Activated effector memory CD4-positive, alpha-beta T cell treated with Interleukin-2 at 50 U/mL for 16 hours (primary cell): ENCODE data around the gene MLC1.

ENCODE experiments used
- DNase-seq: peaks from one replicate; pipeline ENCODE4 v3.0.0-alpha.2; 2020

MLC1 gene

GRCh38 chr22:50057278-50058060, 27.8 kb downstream of the MLC1 start:
- DNase-seq = no peak

GRCh38 chr22:50056214-50056972, 28.8 kb downstream of the MLC1 start:
- no peak for DNase-seq

- DNase-seq = no peak
Observed at GRCh38 chr22:50053861-50054260, 31.4 kb downstream of the MLC1 start.

- no peak for DNase-seq
Observed at GRCh38 chr22:50051930-50052329, 33.3 kb downstream of the MLC1 start.

GRCh38 chr22:50049299-50050195, 35.7 kb downstream of the MLC1 start:
- DNase-seq = no peak

- no peak for DNase-seq
Observed at GRCh38 chr22:50048836-50049235, 36.4 kb downstream of the MLC1 start.

- DNase-seq = no peak
Observed at GRCh38 chr22:50048061-50048765, 37.0 kb downstream of the MLC1 start.

GRCh38 chr22:50047346-50047745, 37.9 kb downstream of the MLC1 start:
- DNase-seq = no peak

- DNase-seq = no peak
Observed at GRCh38 chr22:50046481-50047245, 38.6 kb downstream of the MLC1 start.

GRCh38 chr22:50046019-50046415, 39.2 kb downstream of the MLC1 start:
- no peak for DNase-seq

GRCh38 chr22:50045211-50046018, 39.8 kb downstream of the MLC1 start:
- no peak for DNase-seq

GRCh38 chr22:50044485-50045118, 40.6 kb downstream of the MLC1 start:
- no peak for DNase-seq

GRCh38 chr22:50041361-50042065, 43.7 kb downstream of the MLC1 start:
- no peak for DNase-seq

GRCh38 chr22:50040717-50041116, 44.5 kb downstream of the MLC1 start:
- DNase-seq = no peak

GRCh38 chr22:50039669-50040443, 45.4 kb downstream of the MLC1 start:
- DNase-seq = no peak

GRCh38 chr22:50035976-50036724, 49.1 kb downstream of the MLC1 start:
- DNase-seq = no peak

GRCh38 chr22:50035131-50035881, 49.9 kb downstream of the MLC1 start:
- no peak for DNase-seq
